SU-DHL-6 (cell line): ENCODE measurements around the gene ZNF775.

Source experiments
- CTCF ChIP-seq: fragments of 200-600 bp; sonication (generic); IDR thresholded peaks from one replicate; pipeline ENCODE4 v1.5.1; 2017; ENCODE audit warnings: antibody characterized with exemption, mild to moderate bottlenecking, low read length, moderate library complexity; ENCODE audit not compliant: insufficient read depth, poor library complexity, severe bottlenecking
- EZH2phosphoT487 ChIP-seq: fragments of 200-600 bp; sonication (generic), shearing (Covaris generic); conservative IDR thresholded peaks from 2 replicates; pipeline ENCODE4 v1.6.1; 2018; ENCODE audit warnings: mild to moderate bottlenecking, antibody characterized with exemption, low read length, moderate library complexity, mixed read lengths

GRCh38 chr7:150333659-150334058, 45.5 kb upstream of the ZNF775 start:
- TF ChIP-seq EZH2phosphoT487, result no peak
- TF ChIP-seq CTCF, result no peak
